PFSK-1 (cell line): ENCODE measurements around the gene SUPV3L1.

Experiments used
- FOXP2 ChIP-seq: optimal IDR thresholded peaks from 2 replicates; pipeline ENCODE3; 2011; ENCODE audit warnings: borderline replicate concordance, control low read depth, inconsistent platforms; ENCODE audit not compliant: insufficient read depth; ENCODE audit errors: extremely low read length, extremely low read depth
- POLR2AphosphoS5 ChIP-seq: IDR thresholded peaks from 2 replicates; pipeline ENCODE4 v1.6.1; 2012; ENCODE audit warnings: low read depth, mild to moderate bottlenecking, control low read depth, low read length, moderate library complexity
- SIN3A ChIP-seq: IDR thresholded peaks from 2 replicates; pipeline ENCODE4 v1.6.1; 2012; ENCODE audit warnings: mild to moderate bottlenecking, low read length, moderate library complexity, borderline replicate concordance; ENCODE audit not compliant: insufficient read depth
- TAF1 ChIP-seq: IDR thresholded peaks from 2 replicates; pipeline ENCODE4 v1.6.1; 2012; ENCODE audit warnings: low read length, control low read depth, borderline replicate concordance; ENCODE audit not compliant: insufficient read depth
- TF ChIP-seq, protein P1 (sequence below), 2 experiments: IDR thresholded peaks; 2 replicates each; pipeline versions ENCODE4 v1.6.1 to v1.8.0; 2011 to 2012; ENCODE audit warnings: low read depth in 2 of 2, low read length in 2 of 2, control low read depth in 1 of 2, inconsistent platforms in 1 of 2, mild to moderate bottlenecking in 1 of 2, moderate library complexity in 1 of 2; ENCODE audit not compliant: insufficient read depth in 1 of 2

Gene SUPV3L1

DNA sequence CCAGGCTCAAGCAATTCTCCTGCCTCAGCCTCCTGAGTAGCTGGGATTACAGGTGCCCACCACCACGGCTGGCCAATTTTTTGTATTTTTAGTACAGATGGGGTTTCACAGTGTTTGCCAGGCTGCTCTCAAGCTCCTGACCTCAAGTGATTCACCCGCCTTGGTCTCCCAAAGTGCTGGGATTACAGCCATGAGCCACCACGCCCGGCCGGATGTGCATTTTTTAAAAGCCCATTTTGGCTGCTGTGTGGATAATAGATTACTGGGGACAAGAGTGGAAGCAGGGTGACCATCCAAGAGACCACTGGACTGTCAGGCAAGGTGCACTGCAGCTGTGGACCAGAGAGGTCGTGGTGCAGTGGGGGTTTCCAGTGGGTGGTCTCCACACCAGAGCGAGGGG is 61.5 kb downstream of the SUPV3L1 start:
- no peak for TF ChIP-seq FOXP2
- TF ChIP-seq, protein P1, sequence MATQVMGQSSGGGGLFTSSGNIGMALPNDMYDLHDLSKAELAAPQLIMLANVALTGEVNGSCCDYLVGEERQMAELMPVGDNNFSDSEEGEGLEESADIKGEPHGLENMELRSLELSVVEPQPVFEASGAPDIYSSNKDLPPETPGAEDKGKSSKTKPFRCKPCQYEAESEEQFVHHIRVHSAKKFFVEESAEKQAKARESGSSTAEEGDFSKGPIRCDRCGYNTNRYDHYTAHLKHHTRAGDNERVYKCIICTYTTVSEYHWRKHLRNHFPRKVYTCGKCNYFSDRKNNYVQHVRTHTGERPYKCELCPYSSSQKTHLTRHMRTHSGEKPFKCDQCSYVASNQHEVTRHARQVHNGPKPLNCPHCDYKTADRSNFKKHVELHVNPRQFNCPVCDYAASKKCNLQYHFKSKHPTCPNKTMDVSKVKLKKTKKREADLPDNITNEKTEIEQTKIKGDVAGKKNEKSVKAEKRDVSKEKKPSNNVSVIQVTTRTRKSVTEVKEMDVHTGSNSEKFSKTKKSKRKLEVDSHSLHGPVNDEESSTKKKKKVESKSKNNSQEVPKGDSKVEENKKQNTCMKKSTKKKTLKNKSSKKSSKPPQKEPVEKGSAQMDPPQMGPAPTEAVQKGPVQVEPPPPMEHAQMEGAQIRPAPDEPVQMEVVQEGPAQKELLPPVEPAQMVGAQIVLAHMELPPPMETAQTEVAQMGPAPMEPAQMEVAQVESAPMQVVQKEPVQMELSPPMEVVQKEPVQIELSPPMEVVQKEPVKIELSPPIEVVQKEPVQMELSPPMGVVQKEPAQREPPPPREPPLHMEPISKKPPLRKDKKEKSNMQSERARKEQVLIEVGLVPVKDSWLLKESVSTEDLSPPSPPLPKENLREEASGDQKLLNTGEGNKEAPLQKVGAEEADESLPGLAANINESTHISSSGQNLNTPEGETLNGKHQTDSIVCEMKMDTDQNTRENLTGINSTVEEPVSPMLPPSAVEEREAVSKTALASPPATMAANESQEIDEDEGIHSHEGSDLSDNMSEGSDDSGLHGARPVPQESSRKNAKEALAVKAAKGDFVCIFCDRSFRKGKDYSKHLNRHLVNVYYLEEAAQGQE (IDR thresholded peaks at IDR 0.05; ENCODE audit: insufficient read depth in 1 of 2, low read depth in 2 of 2, low read length in 2 of 2) = no peak
- no peak for TF ChIP-seq POLR2AphosphoS5
- no peak for TF ChIP-seq TAF1
- TF ChIP-seq SIN3A = no peak

DNA sequence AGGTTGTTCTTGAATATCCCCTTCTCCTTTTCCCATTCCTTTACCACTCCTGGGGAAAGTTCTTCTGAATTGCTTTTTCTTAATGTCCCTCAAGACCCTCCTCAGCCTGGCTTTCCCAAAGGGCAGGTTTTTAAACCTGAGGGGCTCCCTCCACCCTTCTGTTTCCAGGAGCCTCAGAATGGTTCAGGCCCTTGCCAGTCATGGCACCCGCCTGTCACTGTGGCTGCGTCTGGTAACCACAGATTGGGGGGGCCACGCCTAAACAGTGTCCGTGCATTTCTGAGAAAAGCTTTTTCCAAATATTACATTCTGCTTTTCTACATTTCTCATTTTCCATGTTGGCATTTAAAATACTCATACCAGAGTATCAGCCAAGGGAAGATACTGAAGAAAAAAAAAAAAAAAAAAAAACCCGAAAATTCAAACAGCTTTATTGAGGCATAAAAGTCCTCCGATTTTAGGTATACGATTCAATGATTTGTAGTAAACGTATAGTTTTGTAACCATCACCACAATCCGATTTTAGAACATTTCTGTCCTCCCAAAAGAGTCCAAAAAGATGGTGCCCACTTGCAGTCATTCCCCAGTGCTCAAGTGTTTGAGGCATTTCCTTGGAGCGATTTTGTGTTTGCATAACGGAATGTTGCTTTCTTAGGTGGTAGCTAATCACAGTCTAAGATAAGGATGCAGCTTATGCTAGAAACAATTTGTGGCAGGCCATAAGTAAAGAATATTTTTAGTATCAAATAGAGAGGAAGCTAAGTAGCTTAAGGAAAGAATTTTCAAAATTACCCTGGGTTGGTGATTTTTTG is 62.2 kb downstream of the SUPV3L1 start:
- no peak for TF ChIP-seq TAF1
- no peak for TF ChIP-seq POLR2AphosphoS5
- no peak for TF ChIP-seq FOXP2
- TF ChIP-seq, protein P1 (IDR thresholded peaks at IDR 0.05; ENCODE audit: insufficient read depth in 1 of 2, low read depth in 2 of 2, low read length in 2 of 2) = no peak
- TF ChIP-seq SIN3A = no peak

DNA sequence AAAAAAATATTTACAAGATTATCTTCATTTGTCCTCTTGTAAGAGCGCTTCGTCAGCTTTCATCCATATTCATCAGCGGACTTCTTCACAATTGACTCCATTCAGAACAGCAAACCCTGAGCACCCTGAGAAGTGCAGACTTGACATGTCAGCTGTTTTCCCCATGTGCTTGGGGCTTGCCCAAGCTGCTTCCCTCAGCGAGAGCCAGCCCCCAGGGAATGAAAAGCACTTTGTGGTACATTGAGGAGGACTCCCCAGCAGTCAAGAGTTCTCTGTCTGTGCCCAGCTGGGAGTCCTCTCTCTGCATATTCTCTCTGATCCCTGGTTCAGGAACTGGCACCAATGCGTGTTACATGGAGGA is 62.8 kb downstream of the SUPV3L1 start:
- TF ChIP-seq, protein P1 (IDR thresholded peaks at IDR 0.05; ENCODE audit: insufficient read depth in 1 of 2, low read depth in 2 of 2, low read length in 2 of 2) = no peak
- TF ChIP-seq POLR2AphosphoS5 = no peak

DNA sequence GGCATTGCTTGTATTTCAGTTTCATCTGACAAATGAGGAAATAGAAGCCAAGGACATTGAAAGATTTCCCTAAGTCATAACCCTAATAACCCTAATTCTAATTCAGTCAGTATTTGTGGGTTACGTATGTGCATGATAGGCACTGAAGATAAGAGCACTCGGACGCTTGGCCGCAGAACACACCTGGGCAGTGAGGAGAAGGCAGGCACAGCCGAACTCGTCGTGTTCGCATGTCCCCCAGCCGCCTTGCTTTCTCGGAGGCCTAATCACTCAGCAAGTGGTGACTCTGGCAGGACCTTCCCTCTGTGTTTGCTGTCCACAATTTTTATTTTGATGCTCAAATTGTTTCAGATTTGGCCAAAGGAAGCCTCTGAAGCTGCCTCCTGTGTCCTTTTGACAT is 63.8 kb downstream of the SUPV3L1 start:
- TF ChIP-seq TAF1 (no peak), SIN3A (no peak), FOXP2 (no peak), POLR2AphosphoS5 (no peak)
- TF ChIP-seq, protein P1 (IDR thresholded peaks at IDR 0.05; ENCODE audit: insufficient read depth in 1 of 2, low read depth in 2 of 2, low read length in 2 of 2) = no peak

DNA sequence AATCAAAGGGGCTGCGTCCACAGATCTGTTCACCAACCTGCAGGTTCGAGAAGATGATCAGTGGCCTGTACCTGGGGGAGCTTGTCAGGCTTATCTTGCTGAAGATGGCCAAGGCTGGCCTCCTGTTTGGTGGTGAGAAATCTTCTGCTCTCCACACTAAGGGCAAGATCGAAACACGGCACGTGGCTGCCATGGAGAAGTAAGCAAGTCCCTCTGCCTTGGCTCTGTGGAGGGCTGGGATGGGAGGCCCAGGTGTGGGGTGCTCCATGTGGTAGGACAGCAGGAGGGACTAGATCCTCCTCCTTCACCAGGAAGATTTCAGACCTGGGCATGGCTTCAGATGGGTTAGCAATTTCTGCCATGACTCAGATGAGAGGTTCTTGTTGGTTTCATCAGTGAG is 66.0 kb downstream of the SUPV3L1 start:
- TF ChIP-seq, protein P1 (IDR thresholded peaks at IDR 0.05; ENCODE audit: insufficient read depth in 1 of 2, low read depth in 2 of 2, low read length in 2 of 2) = no peak
- no peak for TF ChIP-seq FOXP2
- no peak for TF ChIP-seq POLR2AphosphoS5
- no peak for TF ChIP-seq TAF1
- no peak for TF ChIP-seq SIN3A
